HepG2 (cell line): ENCODE results near the gene GHRH. TPM values are rescaled to one million over a fixed set of nuclear protein-coding genes. Genes with fewer than 3 reads are reported as not detected.
A peak's percentile ranks its signal among the peaks of the same experiment; 100 is the strongest.

Source experiments
- ARNT2 ChIP-seq: sonication (generic); formaldehyde crosslinking; IDR thresholded peaks from 2 replicates; pipeline ENCODE4 v1.8.0; 2022; ENCODE audit warnings: mild to moderate bottlenecking, low read depth, missing genetic modification reagents, moderate library complexity
- DMAP1 ChIP-seq: IDR thresholded peaks from 2 replicates; pipeline ENCODE4 v1.6.1; 2016
- HDAC2 ChIP-seq: sonication (generic); formaldehyde crosslinking; IDR thresholded peaks from 2 replicates; pipeline ENCODE4 v1.4.0; 2020; ENCODE audit warnings: missing genetic modification reagents
- IKZF4 ChIP-seq: sonication (generic); formaldehyde crosslinking; IDR thresholded peaks from 2 replicates; pipeline ENCODE4 v1.5.1; 2020; ENCODE audit warnings: borderline replicate concordance, mild to moderate bottlenecking, low read depth, missing genetic modification reagents; ENCODE audit errors: not compliant biosample characterization
- JUND ChIP-seq: sonication (generic); formaldehyde crosslinking; IDR thresholded peaks from 2 replicates; pipeline ENCODE4 v1.8.0; 2022; ENCODE audit warnings: mild to moderate bottlenecking, missing genetic modification reagents
- KLF13 ChIP-seq: sonication (generic); formaldehyde crosslinking; IDR thresholded peaks from 2 replicates; pipeline ENCODE4 v1.4.0; 2020; ENCODE audit warnings: mild to moderate bottlenecking, missing genetic modification reagents
- MAZ ChIP-seq, 2 experiments: sonication (generic) in 1 of 2; formaldehyde crosslinking in 1 of 2; IDR thresholded peaks; 2 replicates each; pipeline versions ENCODE4 v1.5.0 to v1.6.1; 2012 to 2020; ENCODE audit warnings: low read depth in 2 of 2, mild to moderate bottlenecking in 2 of 2, borderline replicate concordance in 1 of 2, improper control_type of control experiment in 1 of 2, low read length in 1 of 2, missing genetic modification reagents in 1 of 2, moderate library complexity in 1 of 2
- MBNL3 ChIP-seq: fragments of 250-450 bp; sonication (Bioruptor Pico); conservative IDR thresholded peaks from 2 replicates; pipeline ENCODE4 v1.8.0; 2022; ENCODE audit warnings: mild to moderate bottlenecking, inconsistent platforms
- REXO4 ChIP-seq: sonication (generic); formaldehyde crosslinking; IDR thresholded peaks from 2 replicates; pipeline ENCODE4 v1.8.0; 2022; ENCODE audit warnings: missing genetic modification reagents, mild to moderate bottlenecking, borderline replicate concordance
- SNAPC2 ChIP-seq: sonication (generic); formaldehyde crosslinking; IDR thresholded peaks from 2 replicates; pipeline ENCODE4 v1.8.1; 2022; ENCODE audit warnings: mild to moderate bottlenecking, missing genetic modification reagents
- SOX13 ChIP-seq, 3 experiments: fragments of 450-650 bp in 1 of 3; sonication (generic) in 1 of 3; formaldehyde crosslinking in 1 of 3; IDR thresholded peaks in 2 of 3; conservative IDR thresholded peaks in 1 of 3; 2 replicates each; pipeline versions ENCODE4 v1.5.0 to v1.6.1; 2016 to 2020; ENCODE audit warnings: antibody characterized with exemption in 1 of 3, mild to moderate bottlenecking in 1 of 3, missing compliant biosample characterization in 1 of 3, missing genetic modification reagents in 1 of 3, moderate library complexity in 1 of 3
- SRSF4 ChIP-seq: fragments of 200-400 bp; formaldehyde crosslinking; IDR thresholded peaks from one replicate; pipeline ENCODE4 v1.6.1; 2018; ENCODE audit warnings: mild to moderate bottlenecking, low read depth, low read length, moderate library complexity; ENCODE audit not compliant: poor library complexity, severe bottlenecking
- ZFP36 ChIP-seq: fragments of 150-350 bp; IDR thresholded peaks from 2 replicates; pipeline ENCODE4 v1.6.1; 2018; ENCODE audit warnings: borderline replicate concordance, low read length, low read depth; ENCODE audit not compliant: partially characterized antibody
- ZFP41 ChIP-seq: sonication (generic); formaldehyde crosslinking; IDR thresholded peaks from 2 replicates; pipeline ENCODE4 v1.4.0; 2020; ENCODE audit warnings: mild to moderate bottlenecking, missing genetic modification reagents, borderline replicate concordance
- ZNF350 ChIP-seq: sonication (generic); formaldehyde crosslinking; IDR thresholded peaks from 2 replicates; pipeline ENCODE4 v1.4.0; 2020; ENCODE audit warnings: mild to moderate bottlenecking, low read depth, missing genetic modification reagents, borderline replicate concordance
- ZNF546 ChIP-seq: sonication (generic); formaldehyde crosslinking; conservative IDR thresholded peaks from 2 replicates; pipeline ENCODE4 v1.8.1; 2023; ENCODE audit warnings: mild to moderate bottlenecking, missing genetic modification reagents
- ZNF562 ChIP-seq: sonication (generic); formaldehyde crosslinking; IDR thresholded peaks from 2 replicates; pipeline ENCODE4 v1.8.0; 2022; ENCODE audit warnings: missing genetic modification reagents, borderline replicate concordance
- ZNF790 ChIP-seq: sonication (generic); formaldehyde crosslinking; IDR thresholded peaks from 2 replicates; pipeline ENCODE4 v1.8.0; 2022; ENCODE audit warnings: missing genetic modification reagents, mild to moderate bottlenecking, borderline replicate concordance
- polyA plus RNA-seq, 8 experiments: library from polyadenylated mRNA; depleted of rRNA in 3 of 8; stranded (reverse) in 7 of 8; unstranded in 1 of 8; fragments of >200 nt; fragmentation: Illumina TruSeq in 4 of 8; extraction: Trizol in 4 of 8; gene quantifications; 2 replicates each; pipeline versions ENCODE4 v1.2.1 to v1.2.3, GENCODE V29; 2011 to 2016; ENCODE audit warnings: low read depth in 4 of 8, missing spikeins in 1 of 8, mixed read lengths in 1 of 8; ENCODE audit not compliant: insufficient read depth in 1 of 8
- total RNA-seq, 5 experiments: library from RNA; depleted of rRNA; stranded (reverse); fragments of >200 nt; fragmentation: Illumina TruSeq; extraction: Trizol; gene quantifications; 2 replicates each; pipeline ENCODE4 v1.2.3, GENCODE V29; 2016; ENCODE audit warnings: low read depth in 1 of 5
- TF ChIP-seq, protein P1 (sequence below): sonication (generic); formaldehyde crosslinking; IDR thresholded peaks from 2 replicates; pipeline ENCODE4 v1.4.0; 2020; ENCODE audit warnings: mild to moderate bottlenecking, low read depth, missing genetic modification reagents
- TF ChIP-seq, protein P2 (sequence below): sonication (generic); formaldehyde crosslinking; IDR thresholded peaks from 2 replicates; pipeline ENCODE4 v1.8.0; 2022; ENCODE audit warnings: missing genetic modification reagents, mild to moderate bottlenecking, moderate library complexity, borderline replicate concordance
- TF ChIP-seq, protein P3 (sequence below): IDR thresholded peaks from 2 replicates; pipeline ENCODE4 v1.6.1; 2016; ENCODE audit warnings: mild to moderate bottlenecking
- TF ChIP-seq, protein P4 (sequence below): sonication (generic); formaldehyde crosslinking; IDR thresholded peaks from 2 replicates; pipeline ENCODE4 v1.4.0; 2020; ENCODE audit warnings: mild to moderate bottlenecking, missing genetic modification reagents
- TF ChIP-seq, protein P5 (sequence below): IDR thresholded peaks from 2 replicates; pipeline ENCODE4 v1.6.1; 2016; ENCODE audit warnings: missing genetic modification reagents, missing compliant biosample characterization

GHRH gene
- total and polyA plus RNA-seq, 2 of the 13 experiments (the other 11 are each of a cell fraction or from before 2014, with no cell fraction given), result not detected

DNA sequence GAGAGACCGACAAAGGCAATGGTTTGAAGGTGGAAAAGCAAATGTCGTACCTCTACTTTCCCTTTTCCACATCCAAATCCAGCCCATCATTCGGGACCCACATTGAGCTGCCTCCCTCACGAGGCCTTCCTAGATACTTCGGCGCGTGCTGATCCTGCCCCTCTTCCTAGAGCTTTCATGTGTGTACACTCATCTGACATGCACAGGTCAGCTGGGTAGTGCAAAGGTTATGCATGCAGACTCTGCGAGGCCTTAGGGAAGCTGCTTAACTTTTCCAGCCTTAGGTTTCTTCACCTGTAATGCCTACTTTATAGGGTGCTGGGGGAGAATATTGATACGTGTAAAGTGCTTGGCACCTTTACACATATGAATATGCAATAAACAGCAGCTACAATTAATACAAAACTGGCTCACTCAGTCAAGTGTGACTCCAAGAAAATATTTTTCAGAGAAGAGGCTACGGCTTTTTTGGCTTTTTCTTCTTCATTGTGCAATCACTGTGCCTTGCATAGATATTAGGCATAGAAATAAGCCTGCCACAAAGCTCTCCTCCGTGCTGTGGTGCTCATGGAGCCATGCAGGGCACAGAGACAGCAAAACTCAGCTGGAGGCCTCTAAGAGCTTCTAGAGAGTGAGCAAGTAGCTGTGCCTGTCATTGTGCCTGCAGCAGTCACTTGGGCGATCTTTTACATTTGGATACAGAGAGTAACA, 24.2 kb upstream of the GHRH start (continued):
- TF ChIP-seq, protein P1, sequence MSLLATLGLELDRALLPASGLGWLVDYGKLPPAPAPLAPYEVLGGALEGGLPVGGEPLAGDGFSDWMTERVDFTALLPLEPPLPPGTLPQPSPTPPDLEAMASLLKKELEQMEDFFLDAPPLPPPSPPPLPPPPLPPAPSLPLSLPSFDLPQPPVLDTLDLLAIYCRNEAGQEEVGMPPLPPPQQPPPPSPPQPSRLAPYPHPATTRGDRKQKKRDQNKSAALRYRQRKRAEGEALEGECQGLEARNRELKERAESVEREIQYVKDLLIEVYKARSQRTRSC (CRISPR knock-in tag), result peak; percentile 89; the same call in 1 of the 2 replicates
- TF ChIP-seq SRSF4 (no peak), ZFP36 (peak; percentile 71), SNAPC2 (CRISPR knock-in tag) (peak; percentile 87), IKZF4 (CRISPR knock-in tag) (no peak), ZFP41 (no peak), KLF13 (CRISPR knock-in tag) (no peak), ZNF546 (CRISPR knock-in tag) (no peak), MAZ (IDR thresholded peaks at IDR 0.05; ENCODE audit: borderline replicate concordance, low read depth, low read length) (no peak), MAZ (CRISPR knock-in tag; IDR thresholded peaks at IDR 0.05; ENCODE audit: low read depth) (peak; percentile 70; the same call in 1 of the 2 replicates), JUND (CRISPR knock-in tag) (peak; percentile 72; the same call in 1 of the 2 replicates), ZNF350 (no peak), MBNL3 (CRISPR knock-in tag) (no peak), ZNF790 (CRISPR knock-in tag) (no peak), SOX13 (IDR thresholded peaks at IDR 0.05) (no peak), SOX13 (CRISPR knock-in tag; conservative IDR thresholded peaks at IDR 0.05 in 1 of 2, IDR thresholded peaks at IDR 0.05 in 1 of 2) (peak in 1 of 2 experiments; percentile 68; a peak in 1 of 4 replicates), ZNF562 (CRISPR knock-in tag) (no peak), DMAP1 (CRISPR knock-in tag) (peak; percentile 54; the same call in 1 of the 2 replicates), HDAC2 (CRISPR knock-in tag) (peak; percentile 93), REXO4 (CRISPR knock-in tag) (no peak), ARNT2 (CRISPR knock-in tag) (peak; percentile 64)
- TF ChIP-seq, protein P2, sequence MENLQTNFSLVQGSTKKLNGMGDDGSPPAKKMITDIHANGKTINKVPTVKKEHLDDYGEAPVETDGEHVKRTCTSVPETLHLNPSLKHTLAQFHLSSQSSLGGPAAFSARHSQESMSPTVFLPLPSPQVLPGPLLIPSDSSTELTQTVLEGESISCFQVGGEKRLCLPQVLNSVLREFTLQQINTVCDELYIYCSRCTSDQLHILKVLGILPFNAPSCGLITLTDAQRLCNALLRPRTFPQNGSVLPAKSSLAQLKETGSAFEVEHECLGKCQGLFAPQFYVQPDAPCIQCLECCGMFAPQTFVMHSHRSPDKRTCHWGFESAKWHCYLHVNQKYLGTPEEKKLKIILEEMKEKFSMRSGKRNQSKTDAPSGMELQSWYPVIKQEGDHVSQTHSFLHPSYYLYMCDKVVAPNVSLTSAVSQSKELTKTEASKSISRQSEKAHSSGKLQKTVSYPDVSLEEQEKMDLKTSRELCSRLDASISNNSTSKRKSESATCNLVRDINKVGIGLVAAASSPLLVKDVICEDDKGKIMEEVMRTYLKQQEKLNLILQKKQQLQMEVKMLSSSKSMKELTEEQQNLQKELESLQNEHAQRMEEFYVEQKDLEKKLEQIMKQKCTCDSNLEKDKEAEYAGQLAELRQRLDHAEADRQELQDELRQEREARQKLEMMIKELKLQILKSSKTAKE (CRISPR knock-in tag), result peak; percentile 56; the same call in 1 of the 2 replicates
- TF ChIP-seq, protein P3, sequence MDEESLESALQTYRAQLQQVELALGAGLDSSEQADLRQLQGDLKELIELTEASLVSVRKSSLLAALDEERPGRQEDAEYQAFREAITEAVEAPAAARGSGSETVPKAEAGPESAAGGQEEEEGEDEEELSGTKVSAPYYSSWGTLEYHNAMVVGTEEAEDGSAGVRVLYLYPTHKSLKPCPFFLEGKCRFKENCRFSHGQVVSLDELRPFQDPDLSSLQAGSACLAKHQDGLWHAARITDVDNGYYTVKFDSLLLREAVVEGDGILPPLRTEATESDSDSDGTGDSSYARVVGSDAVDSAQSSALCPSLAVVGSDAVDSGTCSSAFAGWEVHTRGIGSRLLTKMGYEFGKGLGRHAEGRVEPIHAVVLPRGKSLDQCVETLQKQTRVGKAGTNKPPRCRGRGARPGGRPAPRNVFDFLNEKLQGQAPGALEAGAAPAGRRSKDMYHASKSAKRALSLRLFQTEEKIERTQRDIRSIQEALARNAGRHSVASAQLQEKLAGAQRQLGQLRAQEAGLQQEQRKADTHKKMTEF, result peak; percentile 87
- TF ChIP-seq, protein P4, sequence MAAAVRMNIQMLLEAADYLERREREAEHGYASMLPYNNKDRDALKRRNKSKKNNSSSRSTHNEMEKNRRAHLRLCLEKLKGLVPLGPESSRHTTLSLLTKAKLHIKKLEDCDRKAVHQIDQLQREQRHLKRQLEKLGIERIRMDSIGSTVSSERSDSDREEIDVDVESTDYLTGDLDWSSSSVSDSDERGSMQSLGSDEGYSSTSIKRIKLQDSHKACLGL (CRISPR knock-in tag), result peak; percentile 57; the same call in 1 of the 2 replicates
- TF ChIP-seq, protein P5, sequence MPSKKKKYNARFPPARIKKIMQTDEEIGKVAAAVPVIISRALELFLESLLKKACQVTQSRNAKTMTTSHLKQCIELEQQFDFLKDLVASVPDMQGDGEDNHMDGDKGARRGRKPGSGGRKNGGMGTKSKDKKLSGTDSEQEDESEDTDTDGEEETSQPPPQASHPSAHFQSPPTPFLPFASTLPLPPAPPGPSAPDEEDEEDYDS (CRISPR knock-in tag), result peak; percentile 55; the same call in 1 of the 2 replicates
